Measurements from ENCODE around the gene NUCB1. TPM values are rescaled to one million over a fixed set of nuclear protein-coding genes. Genes with fewer than 3 reads are reported as not detected.

The NUCB1 gene
- total RNA-seq, 2 donors from 2014 or later = 129 to 170 TPM

DNA sequence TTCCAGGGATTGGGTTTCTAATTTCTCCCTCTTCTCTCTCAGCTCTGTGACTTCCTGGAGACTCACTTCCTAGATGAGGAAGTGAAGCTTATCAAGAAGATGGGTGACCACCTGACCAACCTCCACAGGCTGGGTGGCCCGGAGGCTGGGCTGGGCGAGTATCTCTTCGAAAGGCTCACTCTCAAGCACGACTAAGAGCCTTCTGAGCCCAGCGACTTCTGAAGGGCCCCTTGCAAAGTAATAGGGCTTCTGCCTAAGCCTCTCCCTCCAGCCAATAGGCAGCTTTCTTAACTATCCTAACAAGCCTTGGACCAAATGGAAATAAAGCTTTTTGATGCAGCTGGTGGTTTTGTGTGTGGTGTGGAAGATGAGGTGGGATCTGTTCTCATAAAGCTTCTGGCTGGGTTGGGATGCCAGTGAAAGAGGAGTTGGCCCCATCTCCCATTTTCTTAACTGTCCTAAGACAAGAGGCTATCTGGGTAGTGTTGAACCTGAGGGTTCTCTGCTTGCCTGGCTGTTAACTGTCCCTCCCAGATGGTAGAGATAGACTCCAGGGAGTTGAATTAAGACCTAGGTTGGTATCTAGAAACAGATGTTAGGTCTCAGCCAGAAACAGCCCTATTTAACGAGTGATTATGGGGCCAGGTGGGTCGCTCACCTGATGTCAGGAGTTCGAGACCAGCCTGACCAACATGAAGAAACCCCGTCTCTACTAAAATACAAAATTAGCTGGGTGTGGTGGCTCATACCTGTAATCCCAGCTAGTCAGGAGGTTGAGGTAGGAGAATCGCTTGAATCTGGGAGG is 66.6 kb downstream of the NUCB1 start:
- 78 to 88% methylated on average over 10 of the region's 10 CpGs for WGBS, 2 donors

DNA sequence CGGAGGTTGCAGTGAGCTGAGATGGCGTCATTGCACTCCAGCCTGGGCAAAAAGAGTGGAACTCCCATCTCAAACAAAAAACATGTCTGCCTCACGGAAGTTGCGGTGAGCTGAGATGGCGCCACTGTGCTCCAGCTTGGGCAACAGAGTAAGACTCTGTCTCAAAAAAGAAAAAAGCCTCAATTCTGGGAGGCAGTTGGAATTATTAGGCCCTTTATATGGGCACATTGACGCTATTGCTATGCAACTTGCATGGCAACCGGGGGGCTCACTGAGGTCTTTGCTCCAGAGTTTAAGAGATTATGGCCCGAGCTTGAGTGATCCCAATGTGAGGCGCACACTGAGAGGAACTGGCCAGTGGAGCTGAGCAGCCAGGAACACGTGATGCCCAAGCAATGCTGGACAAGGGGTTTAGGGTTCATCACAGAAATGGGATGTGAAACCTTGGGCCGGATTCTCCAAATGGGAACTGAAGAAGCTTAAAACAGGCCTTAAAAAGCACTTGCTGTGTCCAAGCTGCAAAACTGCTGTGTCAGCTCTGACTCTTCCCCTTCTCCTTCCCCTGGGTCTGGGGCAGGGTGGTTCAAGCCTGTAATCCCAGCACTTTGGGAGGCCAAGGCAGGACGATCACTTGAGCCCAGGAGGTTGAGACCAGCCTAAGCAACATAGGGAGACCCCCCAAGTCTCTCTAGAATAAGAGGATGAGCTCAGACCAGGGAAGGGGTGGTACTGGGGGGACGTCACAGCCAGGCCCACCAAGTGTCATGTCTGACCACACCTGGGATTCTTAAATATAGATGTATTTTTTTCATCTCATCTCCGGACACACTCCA is 67.5 kb downstream of the NUCB1 start:
- no peaks in the 10 kb centered on the region for H3K27me3 ChIP-seq
- no peaks in the 10 kb centered on the region for H3K9me3 ChIP-seq
- TF ChIP-seq, protein P1, sequence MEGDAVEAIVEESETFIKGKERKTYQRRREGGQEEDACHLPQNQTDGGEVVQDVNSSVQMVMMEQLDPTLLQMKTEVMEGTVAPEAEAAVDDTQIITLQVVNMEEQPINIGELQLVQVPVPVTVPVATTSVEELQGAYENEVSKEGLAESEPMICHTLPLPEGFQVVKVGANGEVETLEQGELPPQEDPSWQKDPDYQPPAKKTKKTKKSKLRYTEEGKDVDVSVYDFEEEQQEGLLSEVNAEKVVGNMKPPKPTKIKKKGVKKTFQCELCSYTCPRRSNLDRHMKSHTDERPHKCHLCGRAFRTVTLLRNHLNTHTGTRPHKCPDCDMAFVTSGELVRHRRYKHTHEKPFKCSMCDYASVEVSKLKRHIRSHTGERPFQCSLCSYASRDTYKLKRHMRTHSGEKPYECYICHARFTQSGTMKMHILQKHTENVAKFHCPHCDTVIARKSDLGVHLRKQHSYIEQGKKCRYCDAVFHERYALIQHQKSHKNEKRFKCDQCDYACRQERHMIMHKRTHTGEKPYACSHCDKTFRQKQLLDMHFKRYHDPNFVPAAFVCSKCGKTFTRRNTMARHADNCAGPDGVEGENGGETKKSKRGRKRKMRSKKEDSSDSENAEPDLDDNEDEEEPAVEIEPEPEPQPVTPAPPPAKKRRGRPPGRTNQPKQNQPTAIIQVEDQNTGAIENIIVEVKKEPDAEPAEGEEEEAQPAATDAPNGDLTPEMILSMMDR (IDR thresholded peaks at IDR 0.05) = no peak
- TF ChIP-seq POLR2A (IDR thresholded peaks at IDR 0.05) = peak in 1 of 3 donors; percentile 35
- 70 to 91% methylated on average over 14 of the region's 14 CpGs for WGBS, 2 donors
- DNase-seq (peak in 3 of 4 donors; percentile 23 to 75 (median 25)), ATAC-seq (no peak)
- peaks cover 32% of the 10 kb centered on the region for H3K4me1 ChIP-seq
- H3K4me3 ChIP-seq = no peak overlapping the region
- H3K27ac ChIP-seq = peak overlapping the region in 2 of 4 donors; percentile 89 to 91
- intact Hi-C loops (cut with DNase I) = no loop called here
- no peaks in the 10 kb centered on the region for H3K36me3 ChIP-seq (replicated peaks in 1 of 2; ENCODE audit: insufficient read depth in 1 of 2, low read depth in 2 of 2)

More for the DNA sequence above, 66.6 kb downstream of the NUCB1 start:
- H3K4me1 ChIP-seq = peaks cover 39% of the 10 kb centered on the region
- intact Hi-C loops (cut with DNase I) = no loop called here
- H3K4me3 ChIP-seq = peak overlapping the region; percentile 88 to 93
- no peak for ATAC-seq
- no peak for TF ChIP-seq POLR2A (IDR thresholded peaks at IDR 0.05)
- TF ChIP-seq, protein P1 (IDR thresholded peaks at IDR 0.05) = no peak
- H3K9me3 ChIP-seq = no peaks in the 10 kb centered on the region
- peak overlapping the region in 3 of 4 donors; percentile 89 to 94 (median 91) for H3K27ac ChIP-seq
- H3K27me3 ChIP-seq = no peaks in the 10 kb centered on the region
- no peaks in the 10 kb centered on the region for H3K36me3 ChIP-seq (replicated peaks in 1 of 2; ENCODE audit: insufficient read depth in 1 of 2, low read depth in 2 of 2)
- no peak for DNase-seq

DNA sequence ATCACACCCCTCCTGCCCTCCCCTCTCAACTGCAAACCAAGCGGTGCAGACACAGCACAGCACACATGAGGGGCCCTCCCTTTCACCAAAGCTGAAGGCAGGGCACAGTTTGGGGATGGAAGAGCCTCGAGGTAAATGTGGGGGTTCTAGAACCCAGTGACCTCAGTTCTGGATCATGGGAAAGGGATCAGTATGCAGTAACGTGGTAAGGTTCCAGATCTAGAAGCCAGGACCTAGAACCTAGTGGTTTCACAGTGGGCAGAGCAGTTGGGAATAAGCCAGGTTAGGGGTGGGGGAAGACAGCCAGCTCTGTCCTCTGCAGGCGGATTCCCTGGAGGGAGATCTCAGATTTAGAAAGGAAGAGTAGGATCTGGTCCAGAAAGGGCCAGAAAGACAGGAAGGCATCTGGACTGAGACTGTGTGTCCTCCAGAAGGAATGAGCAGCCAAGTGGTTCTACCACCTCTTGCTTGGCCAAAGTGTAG is 68.1 kb downstream of the NUCB1 start:
- Histone ChIP-seq H3K36me3 (replicated peaks in 1 of 2; ENCODE audit: insufficient read depth in 1 of 2, low read depth in 2 of 2) (no peaks in the 10 kb centered on the region), H3K4me1 (peaks cover 28% of the 10 kb centered on the region), H3K9me3 (no peaks in the 10 kb centered on the region), H3K27me3 (no peaks in the 10 kb centered on the region), H3K4me3 (no peak overlapping the region), H3K27ac (peak overlapping the region in 2 of 4 donors; percentile 89 to 91)
- WGBS, 2 donors = 58 to 63% methylated on average over 4 of the region's 4 CpGs
- no peak for ATAC-seq
- TF ChIP-seq, protein P1 (IDR thresholded peaks at IDR 0.05) = no peak
- peak in 1 of 3 donors; percentile 14 for TF ChIP-seq POLR2A (IDR thresholded peaks at IDR 0.05)
- DNase-seq = no peak
- intact Hi-C loops (cut with DNase I) = no loop called here

DNA sequence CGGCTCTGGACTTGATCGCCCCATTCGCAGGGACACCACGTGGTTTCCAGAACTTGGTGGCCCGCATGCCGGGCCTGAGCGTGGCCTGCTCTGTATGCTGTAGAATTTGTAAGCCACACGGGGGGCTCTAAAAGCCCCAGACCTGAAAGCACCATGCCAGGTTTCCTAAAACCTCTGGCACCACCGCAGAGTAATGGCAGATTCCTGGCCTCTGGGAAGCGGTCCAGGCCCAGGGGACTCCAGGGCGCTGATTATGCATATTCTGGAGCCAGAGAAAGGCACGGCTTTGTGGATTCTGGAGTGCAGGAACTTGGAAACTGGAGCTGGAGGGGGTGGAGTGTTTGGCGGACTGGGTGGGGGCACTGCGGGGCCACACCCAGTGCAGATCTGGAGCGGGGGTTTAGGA is 68.7 kb downstream of the NUCB1 start:
- intact Hi-C loops (cut with DNase I) = no loop called here
- no peak overlapping the region for H3K27ac ChIP-seq
- H3K36me3 ChIP-seq (replicated peaks in 1 of 2; ENCODE audit: insufficient read depth in 1 of 2, low read depth in 2 of 2) = peaks cover 0 to 2% of the 10 kb centered on the region in 2 donors

More for the DNA sequence above, 68.7 kb downstream of the NUCB1 start:
- WGBS, 2 donors = 90 to 92% methylated on average over 15 of the region's 15 CpGs
- TF ChIP-seq POLR2A (IDR thresholded peaks at IDR 0.05) = no peak
- TF ChIP-seq, protein P1 (IDR thresholded peaks at IDR 0.05) = no peak
- DNase-seq (no peak), ATAC-seq (no peak)
- no peaks in the 10 kb centered on the region for H3K9me3 ChIP-seq
- peaks cover 22% of the 10 kb centered on the region for H3K4me1 ChIP-seq
- H3K4me3 ChIP-seq = no peak overlapping the region
- H3K27me3 ChIP-seq = no peaks in the 10 kb centered on the region

Measured in body of pancreas (tissue), 4 donors.